ENCODE data around the gene VEPH1. TPM values are rescaled to one million over a fixed set of nuclear protein-coding genes. Genes with fewer than 3 reads are reported as not detected.

VEPH1 gene
- total RNA-seq, 1 experiment from 2014 or later: 7.7 TPM

DNA sequence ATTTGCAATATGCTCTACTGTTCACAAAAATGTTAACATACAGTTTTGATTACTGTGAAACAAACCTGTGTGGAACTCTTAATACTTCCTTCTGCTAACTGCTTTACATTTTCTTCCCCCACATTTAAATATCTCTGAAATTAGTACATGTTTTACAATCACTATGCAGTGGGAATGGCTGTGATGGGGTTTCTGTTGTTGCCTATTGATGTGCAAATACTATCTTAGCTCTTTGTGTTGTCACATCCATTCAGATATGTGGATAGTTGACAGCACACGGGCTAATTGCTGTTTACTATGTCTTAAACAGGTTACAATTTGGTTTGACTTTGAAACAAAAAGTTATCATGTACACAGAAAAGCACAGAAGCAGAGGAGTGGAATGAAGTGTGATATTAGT is 247.4 kb downstream of the VEPH1 start:
- Histone ChIP-seq H2BK120ac (ENCODE audit: low read depth, low read length, poor library complexity, severe bottlenecking) (no peak overlapping the region), H4K20me1 (ENCODE audit: control insufficient read depth, insufficient read depth, insufficient read length) (no peaks in the 10 kb centered on the region), H3K79me1 (ENCODE audit: insufficient read depth, low read depth, low read length, poor library complexity, severe bottlenecking) (no peaks in the 10 kb centered on the region), H2BK15ac (ENCODE audit: low read depth, low read length) (no peak overlapping the region), H3K4me1 (ENCODE audit: insufficient read depth, low read length) (peaks cover 4% of the 10 kb centered on the region; the same call in 1 of the 2 replicates), H2BK20ac (ENCODE audit: low read depth, low read length, poor library complexity, severe bottlenecking) (no peak overlapping the region), H3K4me2 (ENCODE audit: insufficient read depth, insufficient read length, low read length) (no peak overlapping the region), H4K5ac (ENCODE audit: insufficient read length, low read depth, low read length) (no peak overlapping the region), H3K9me3 (ENCODE audit: control insufficient read depth, low read depth, low read length) (no peaks in the 10 kb centered on the region), H3K4ac (ENCODE audit: low read depth, low read length) (no peak overlapping the region), H2AFZ (ENCODE audit: low read length) (no peak overlapping the region), H3K14ac (ENCODE audit: insufficient read depth, low read length) (no peak overlapping the region), H3K56ac (ENCODE audit: insufficient read length, low read depth, low read length) (no peak overlapping the region), H4K8ac (replicated peaks; ENCODE audit: insufficient read length, low read depth, low read length) (no peak overlapping the region), H3K23ac (ENCODE audit: insufficient read length, low read depth, low read length) (no peak overlapping the region), H3K27me3 (ENCODE audit: insufficient read depth, low read length) (no peaks in the 10 kb centered on the region), H3K9ac (ENCODE audit: extremely low read depth, insufficient read length, low read length) (no peak overlapping the region), H3K27ac (ENCODE audit: insufficient read length, low read depth, low read length) (no peak overlapping the region), H4K91ac (ENCODE audit: insufficient read length, low read depth, low read length) (no peak overlapping the region), H2BK12ac (ENCODE audit: insufficient read length, low read depth, low read length) (no peak overlapping the region), H3K18ac (ENCODE audit: insufficient read length, low read depth, low read length) (no peak overlapping the region), H3K79me2 (ENCODE audit: insufficient read depth, low read length) (no peaks in the 10 kb centered on the region), H3K23me2 (ENCODE audit: insufficient read length, low read depth, low read length, poor library complexity, severe bottlenecking) (no peaks in the 10 kb centered on the region), H3T11ph (ENCODE audit: low read length) (no peak overlapping the region), H2BK5ac (ENCODE audit: insufficient read length, low read length) (no peak overlapping the region), H2AK5ac (ENCODE audit: insufficient read length, low read length) (no peak overlapping the region)
- H3K4me3 Mint-ChIP-seq: no peak overlapping the region
- peaks cover 2 to 4% of the 10 kb centered on the region in 2 experiments; a peak in 3 of 5 replicates for H3K9me3 Mint-ChIP-seq
- TF ChIP-seq, protein P1, sequence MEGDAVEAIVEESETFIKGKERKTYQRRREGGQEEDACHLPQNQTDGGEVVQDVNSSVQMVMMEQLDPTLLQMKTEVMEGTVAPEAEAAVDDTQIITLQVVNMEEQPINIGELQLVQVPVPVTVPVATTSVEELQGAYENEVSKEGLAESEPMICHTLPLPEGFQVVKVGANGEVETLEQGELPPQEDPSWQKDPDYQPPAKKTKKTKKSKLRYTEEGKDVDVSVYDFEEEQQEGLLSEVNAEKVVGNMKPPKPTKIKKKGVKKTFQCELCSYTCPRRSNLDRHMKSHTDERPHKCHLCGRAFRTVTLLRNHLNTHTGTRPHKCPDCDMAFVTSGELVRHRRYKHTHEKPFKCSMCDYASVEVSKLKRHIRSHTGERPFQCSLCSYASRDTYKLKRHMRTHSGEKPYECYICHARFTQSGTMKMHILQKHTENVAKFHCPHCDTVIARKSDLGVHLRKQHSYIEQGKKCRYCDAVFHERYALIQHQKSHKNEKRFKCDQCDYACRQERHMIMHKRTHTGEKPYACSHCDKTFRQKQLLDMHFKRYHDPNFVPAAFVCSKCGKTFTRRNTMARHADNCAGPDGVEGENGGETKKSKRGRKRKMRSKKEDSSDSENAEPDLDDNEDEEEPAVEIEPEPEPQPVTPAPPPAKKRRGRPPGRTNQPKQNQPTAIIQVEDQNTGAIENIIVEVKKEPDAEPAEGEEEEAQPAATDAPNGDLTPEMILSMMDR (conservative IDR thresholded peaks at IDR 0.05): no peak
- DNase-seq: no peak
- WGBS (ENCODE audit: extremely low coverage, insufficient read length, low lambda C conversion rate): no CpG with 5 or more reads among the region's 1 CpG
- H3K27me3 Mint-ChIP-seq (ENCODE audit: low read depth): no peaks in the 10 kb centered on the region; the same call in 1 of the 2 replicates
- H3K4me1 Mint-ChIP-seq: peaks cover 22 to 32% of the 10 kb centered on the region in 2 experiments
- peaks cover 0 to 6% (median 4%) of the 10 kb centered on the region in 3 experiments; a peak in 3 of 7 replicates for H3K36me3 Mint-ChIP-seq (ENCODE audit: insufficient read depth in 1 of 3, low read depth in 3 of 3)
- H3K27ac Mint-ChIP-seq: 0 out of 7 replicates have a peak overlapping the region, but pooled peaks of 1 of the 3 experiments have one; percentile 1
